WTC11 (cell line): ENCODE results near the gene SRSF1. TPM values are rescaled to one million over a fixed set of nuclear protein-coding genes. Genes with fewer than 3 reads are reported as not detected.
A peak's percentile ranks its signal among the peaks of the same experiment; 100 is the strongest.

Experiments
- ATF1 ChIP-seq: sonication (generic); formaldehyde crosslinking; IDR thresholded peaks from 2 replicates; pipeline ENCODE4 v1.8.1; 2023; ENCODE audit warnings: mild to moderate bottlenecking, moderate library complexity, missing genetic modification reagents
- ATF3 ChIP-seq: sonication (generic); formaldehyde crosslinking; conservative IDR thresholded peaks from 2 replicates; pipeline ENCODE4 v1.8.1; 2022; ENCODE audit warnings: mild to moderate bottlenecking, missing genetic modification reagents
- CBFB ChIP-seq: sonication (generic); formaldehyde crosslinking; IDR thresholded peaks from 2 replicates; pipeline ENCODE4 v1.8.1; 2022; ENCODE audit warnings: mild to moderate bottlenecking, low read depth, missing genetic modification reagents
- CREB1 ChIP-seq: sonication (generic); formaldehyde crosslinking; IDR thresholded peaks from 2 replicates; pipeline ENCODE4 v1.8.0; 2023; ENCODE audit warnings: mild to moderate bottlenecking, missing genetic modification reagents
- CREM ChIP-seq: sonication (generic); formaldehyde crosslinking; IDR thresholded peaks from 2 replicates; pipeline ENCODE4 v1.8.1; 2022; ENCODE audit warnings: mild to moderate bottlenecking, missing genetic modification reagents, moderate library complexity
- EMX1 ChIP-seq: fragments of 250-450 bp; sonication (Bioruptor Pico); IDR thresholded peaks from 2 replicates; pipeline ENCODE4 v1.8.0; 2021; ENCODE audit warnings: mild to moderate bottlenecking
- IRF1 ChIP-seq: sonication (generic); formaldehyde crosslinking; IDR thresholded peaks from 2 replicates; pipeline ENCODE4 v1.8.0; 2023; ENCODE audit warnings: missing genetic modification reagents
- IRF2 ChIP-seq: sonication (generic); formaldehyde crosslinking; IDR thresholded peaks from 2 replicates; pipeline ENCODE4 v1.8.0; 2022; ENCODE audit warnings: low read depth, missing genetic modification reagents, borderline replicate concordance
- JAZF1 ChIP-seq: fragments of 250-450 bp; sonication (Bioruptor Pico); IDR thresholded peaks from 2 replicates; pipeline ENCODE4 v1.9.0; 2021; ENCODE audit warnings: moderate library complexity, mild to moderate bottlenecking, inconsistent platforms
- MXD4 ChIP-seq: fragments of 250-450 bp; sonication (Bioruptor Pico); IDR thresholded peaks from 2 replicates; pipeline ENCODE4 v1.8.0; 2021; ENCODE audit warnings: mild to moderate bottlenecking, moderate library complexity, borderline replicate concordance
- NFE2L1 ChIP-seq: sonication (generic); formaldehyde crosslinking; IDR thresholded peaks from 2 replicates; pipeline ENCODE4 v1.8.1; 2023; ENCODE audit warnings: missing genetic modification reagents
- NR3C1 ChIP-seq: sonication (generic); formaldehyde crosslinking; conservative IDR thresholded peaks from 2 replicates; pipeline ENCODE4 v1.8.1; 2023; ENCODE audit warnings: low read depth, mild to moderate bottlenecking, missing genetic modification reagents
- PRRX2 ChIP-seq: fragments of 250-450 bp; sonication (Bioruptor Pico); IDR thresholded peaks from 2 replicates; pipeline ENCODE4 v1.8.0; 2021; ENCODE audit warnings: mild to moderate bottlenecking
- RORB ChIP-seq: fragments of 250-450 bp; sonication (Bioruptor Pico); IDR thresholded peaks from 2 replicates; pipeline ENCODE4 v1.9.0; 2021; ENCODE audit warnings: mild to moderate bottlenecking
- SMAD3 ChIP-seq: sonication (generic); formaldehyde crosslinking; IDR thresholded peaks from 2 replicates; pipeline ENCODE4 v1.8.0; 2022; ENCODE audit warnings: missing genetic modification reagents, mild to moderate bottlenecking, borderline replicate concordance
- SOX15 ChIP-seq: fragments of 250-450 bp; sonication (Bioruptor Pico); IDR thresholded peaks from 2 replicates; pipeline ENCODE4 v1.9.0; 2021; ENCODE audit warnings: mild to moderate bottlenecking
- TCF7 ChIP-seq: sonication (generic); formaldehyde crosslinking; IDR thresholded peaks from 2 replicates; pipeline ENCODE4 v1.8.0; 2022; ENCODE audit warnings: mild to moderate bottlenecking, low read depth, missing genetic modification reagents, moderate library complexity
- TEAD1 ChIP-seq: sonication (generic); formaldehyde crosslinking; IDR thresholded peaks from 2 replicates; pipeline ENCODE4 v1.8.0; 2022; ENCODE audit warnings: mild to moderate bottlenecking, missing genetic modification reagents
- TEAD4 ChIP-seq: sonication (generic); formaldehyde crosslinking; IDR thresholded peaks from 2 replicates; pipeline ENCODE4 v1.8.0; 2022; ENCODE audit warnings: mild to moderate bottlenecking, missing genetic modification reagents
- ZNF219 ChIP-seq: sonication (generic); formaldehyde crosslinking; IDR thresholded peaks from 2 replicates; pipeline ENCODE4 v1.8.0; 2023; ENCODE audit warnings: missing genetic modification reagents, mild to moderate bottlenecking, borderline replicate concordance
- ZNF317 ChIP-seq: sonication (generic); formaldehyde crosslinking; IDR thresholded peaks from 2 replicates; pipeline ENCODE4 v1.8.1; 2023; ENCODE audit warnings: low read depth, mild to moderate bottlenecking, moderate library complexity, missing genetic modification reagents, borderline replicate concordance
- total RNA-seq: library from RNA; stranded (reverse); gene quantifications from 3 replicates; pipeline ENCODE4 v1.2.3, GENCODE V29; 2021
- TF ChIP-seq, protein P1 (sequence below): sonication (generic); formaldehyde crosslinking; IDR thresholded peaks from 2 replicates; pipeline ENCODE4 v1.8.0; 2023; ENCODE audit warnings: mild to moderate bottlenecking, missing genetic modification reagents
- TF ChIP-seq, protein P2 (sequence below): sonication (generic); formaldehyde crosslinking; IDR thresholded peaks from 2 replicates; pipeline ENCODE4 v1.8.1; 2023; ENCODE audit warnings: mild to moderate bottlenecking, missing genetic modification reagents, moderate library complexity
- TF ChIP-seq, protein P3 (sequence below): sonication (generic); formaldehyde crosslinking; IDR thresholded peaks from 2 replicates; pipeline ENCODE4 v1.8.1; 2022; ENCODE audit warnings: mild to moderate bottlenecking, missing genetic modification reagents, moderate library complexity, borderline replicate concordance
- TF ChIP-seq, protein P4 (sequence below): sonication (generic); formaldehyde crosslinking; IDR thresholded peaks from 2 replicates; pipeline ENCODE4 v1.8.1; 2022; ENCODE audit warnings: missing genetic modification reagents, borderline replicate concordance
- TF ChIP-seq, protein P5 (sequence below): fragments of 250-450 bp; sonication (Bioruptor Pico); conservative IDR thresholded peaks from 2 replicates; pipeline ENCODE4 v1.9.0; 2021; ENCODE audit warnings: mild to moderate bottlenecking
- TF ChIP-seq, protein P6 (sequence below): sonication (generic); formaldehyde crosslinking; IDR thresholded peaks from 2 replicates; pipeline ENCODE4 v1.8.0; 2022; ENCODE audit warnings: mild to moderate bottlenecking, missing genetic modification reagents

SRSF1 gene
- total RNA-seq, 1 experiment from 2014 or later = 387 TPM

GRCh38 chr17:57988301-57989250 is 18.5 kb downstream of the SRSF1 start (continued):
- TF ChIP-seq, protein P1, sequence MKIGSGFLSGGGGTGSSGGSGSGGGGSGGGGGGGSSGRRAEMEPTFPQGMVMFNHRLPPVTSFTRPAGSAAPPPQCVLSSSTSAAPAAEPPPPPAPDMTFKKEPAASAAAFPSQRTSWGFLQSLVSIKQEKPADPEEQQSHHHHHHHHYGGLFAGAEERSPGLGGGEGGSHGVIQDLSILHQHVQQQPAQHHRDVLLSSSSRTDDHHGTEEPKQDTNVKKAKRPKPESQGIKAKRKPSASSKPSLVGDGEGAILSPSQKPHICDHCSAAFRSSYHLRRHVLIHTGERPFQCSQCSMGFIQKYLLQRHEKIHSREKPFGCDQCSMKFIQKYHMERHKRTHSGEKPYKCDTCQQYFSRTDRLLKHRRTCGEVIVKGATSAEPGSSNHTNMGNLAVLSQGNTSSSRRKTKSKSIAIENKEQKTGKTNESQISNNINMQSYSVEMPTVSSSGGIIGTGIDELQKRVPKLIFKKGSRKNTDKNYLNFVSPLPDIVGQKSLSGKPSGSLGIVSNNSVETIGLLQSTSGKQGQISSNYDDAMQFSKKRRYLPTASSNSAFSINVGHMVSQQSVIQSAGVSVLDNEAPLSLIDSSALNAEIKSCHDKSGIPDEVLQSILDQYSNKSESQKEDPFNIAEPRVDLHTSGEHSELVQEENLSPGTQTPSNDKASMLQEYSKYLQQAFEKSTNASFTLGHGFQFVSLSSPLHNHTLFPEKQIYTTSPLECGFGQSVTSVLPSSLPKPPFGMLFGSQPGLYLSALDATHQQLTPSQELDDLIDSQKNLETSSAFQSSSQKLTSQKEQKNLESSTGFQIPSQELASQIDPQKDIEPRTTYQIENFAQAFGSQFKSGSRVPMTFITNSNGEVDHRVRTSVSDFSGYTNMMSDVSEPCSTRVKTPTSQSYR (CRISPR knock-in tag) = peak; percentile 52; the same call in 1 of the 2 replicates
- TF ChIP-seq RORB (CRISPR knock-in tag) (no peak), CBFB (CRISPR knock-in tag) (no peak), TEAD1 (CRISPR knock-in tag) (no peak), IRF2 (CRISPR knock-in tag) (no peak), CREB1 (peak; percentile 23; the same call in 1 of the 2 replicates), TCF7 (CRISPR knock-in tag) (no peak), ATF3 (CRISPR knock-in tag) (no peak), NFE2L1 (no peak), ATF1 (no peak), PRRX2 (CRISPR knock-in tag) (peak; percentile 95), MXD4 (CRISPR knock-in tag) (no peak), IRF1 (CRISPR knock-in tag) (no peak), NR3C1 (CRISPR knock-in tag) (0 out of 2 replicates have a peak, but pooled peaks have one; percentile 27), TEAD4 (CRISPR knock-in tag) (0 out of 2 replicates have a peak, but pooled peaks have one; percentile 38), JAZF1 (CRISPR knock-in tag) (no peak), SMAD3 (CRISPR knock-in tag) (no peak; the same call in 1 of the 2 replicates), ZNF219 (CRISPR knock-in tag) (peak; percentile 56; the same call in 1 of the 2 replicates), SOX15 (CRISPR knock-in tag) (no peak), ZNF317 (CRISPR knock-in tag) (no peak), EMX1 (peak; percentile 97), CREM (CRISPR knock-in tag) (no peak)
- TF ChIP-seq, protein P2, sequence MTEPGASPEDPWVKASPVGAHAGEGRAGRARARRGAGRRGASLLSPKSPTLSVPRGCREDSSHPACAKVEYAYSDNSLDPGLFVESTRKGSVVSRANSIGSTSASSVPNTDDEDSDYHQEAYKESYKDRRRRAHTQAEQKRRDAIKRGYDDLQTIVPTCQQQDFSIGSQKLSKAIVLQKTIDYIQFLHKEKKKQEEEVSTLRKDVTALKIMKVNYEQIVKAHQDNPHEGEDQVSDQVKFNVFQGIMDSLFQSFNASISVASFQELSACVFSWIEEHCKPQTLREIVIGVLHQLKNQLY (CRISPR knock-in tag) = no peak
- TF ChIP-seq, protein P3, sequence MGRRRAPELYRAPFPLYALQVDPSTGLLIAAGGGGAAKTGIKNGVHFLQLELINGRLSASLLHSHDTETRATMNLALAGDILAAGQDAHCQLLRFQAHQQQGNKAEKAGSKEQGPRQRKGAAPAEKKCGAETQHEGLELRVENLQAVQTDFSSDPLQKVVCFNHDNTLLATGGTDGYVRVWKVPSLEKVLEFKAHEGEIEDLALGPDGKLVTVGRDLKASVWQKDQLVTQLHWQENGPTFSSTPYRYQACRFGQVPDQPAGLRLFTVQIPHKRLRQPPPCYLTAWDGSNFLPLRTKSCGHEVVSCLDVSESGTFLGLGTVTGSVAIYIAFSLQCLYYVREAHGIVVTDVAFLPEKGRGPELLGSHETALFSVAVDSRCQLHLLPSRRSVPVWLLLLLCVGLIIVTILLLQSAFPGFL = no peak
- TF ChIP-seq, protein P4, sequence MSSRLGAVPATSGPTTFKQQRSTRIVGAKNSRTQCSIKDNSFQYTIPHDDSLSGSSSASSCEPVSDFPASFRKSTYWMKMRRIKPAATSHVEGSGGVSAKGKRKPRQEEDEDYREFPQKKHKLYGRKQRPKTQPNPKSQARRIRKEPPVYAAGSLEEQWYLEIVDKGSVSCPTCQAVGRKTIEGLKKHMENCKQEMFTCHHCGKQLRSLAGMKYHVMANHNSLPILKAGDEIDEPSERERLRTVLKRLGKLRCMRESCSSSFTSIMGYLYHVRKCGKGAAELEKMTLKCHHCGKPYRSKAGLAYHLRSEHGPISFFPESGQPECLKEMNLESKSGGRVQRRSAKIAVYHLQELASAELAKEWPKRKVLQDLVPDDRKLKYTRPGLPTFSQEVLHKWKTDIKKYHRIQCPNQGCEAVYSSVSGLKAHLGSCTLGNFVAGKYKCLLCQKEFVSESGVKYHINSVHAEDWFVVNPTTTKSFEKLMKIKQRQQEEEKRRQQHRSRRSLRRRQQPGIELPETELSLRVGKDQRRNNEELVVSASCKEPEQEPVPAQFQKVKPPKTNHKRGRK (CRISPR knock-in tag) = no peak
- TF ChIP-seq, protein P5, sequence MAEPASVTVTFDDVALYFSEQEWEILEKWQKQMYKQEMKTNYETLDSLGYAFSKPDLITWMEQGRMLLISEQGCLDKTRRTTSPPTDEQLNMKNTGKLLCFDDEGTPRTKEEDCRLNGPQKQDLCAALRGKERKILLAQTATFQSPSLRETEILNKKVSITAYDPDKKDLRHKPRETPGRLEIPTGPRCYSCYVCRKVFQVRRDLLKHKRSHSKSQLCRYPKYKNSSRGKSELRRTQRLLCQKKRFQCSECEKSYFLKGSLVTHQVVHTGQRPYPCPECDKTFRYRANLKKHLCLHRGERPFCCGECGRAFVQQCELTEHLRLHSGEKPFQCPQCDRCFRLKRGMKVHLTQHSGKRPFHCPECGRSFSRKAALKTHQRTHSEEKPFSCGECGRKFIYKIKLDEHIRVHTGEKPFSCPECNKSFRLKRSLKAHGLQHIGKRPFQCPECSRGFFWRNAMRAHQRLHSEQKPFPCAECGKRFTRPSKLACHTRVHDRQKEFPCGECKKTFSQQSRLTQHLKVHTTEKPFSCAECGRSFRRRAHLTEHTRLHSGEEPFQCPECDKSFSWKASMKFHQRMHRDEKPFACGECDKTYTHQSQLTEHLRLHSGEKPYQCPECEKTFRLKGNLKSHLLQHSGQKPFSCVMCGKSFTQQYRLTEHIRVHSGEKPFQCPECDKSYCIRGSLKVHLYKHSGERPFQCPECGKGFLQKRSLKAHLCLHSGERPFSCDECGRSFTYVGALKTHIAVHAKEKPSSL = peak; percentile 93
- TF ChIP-seq, protein P6, sequence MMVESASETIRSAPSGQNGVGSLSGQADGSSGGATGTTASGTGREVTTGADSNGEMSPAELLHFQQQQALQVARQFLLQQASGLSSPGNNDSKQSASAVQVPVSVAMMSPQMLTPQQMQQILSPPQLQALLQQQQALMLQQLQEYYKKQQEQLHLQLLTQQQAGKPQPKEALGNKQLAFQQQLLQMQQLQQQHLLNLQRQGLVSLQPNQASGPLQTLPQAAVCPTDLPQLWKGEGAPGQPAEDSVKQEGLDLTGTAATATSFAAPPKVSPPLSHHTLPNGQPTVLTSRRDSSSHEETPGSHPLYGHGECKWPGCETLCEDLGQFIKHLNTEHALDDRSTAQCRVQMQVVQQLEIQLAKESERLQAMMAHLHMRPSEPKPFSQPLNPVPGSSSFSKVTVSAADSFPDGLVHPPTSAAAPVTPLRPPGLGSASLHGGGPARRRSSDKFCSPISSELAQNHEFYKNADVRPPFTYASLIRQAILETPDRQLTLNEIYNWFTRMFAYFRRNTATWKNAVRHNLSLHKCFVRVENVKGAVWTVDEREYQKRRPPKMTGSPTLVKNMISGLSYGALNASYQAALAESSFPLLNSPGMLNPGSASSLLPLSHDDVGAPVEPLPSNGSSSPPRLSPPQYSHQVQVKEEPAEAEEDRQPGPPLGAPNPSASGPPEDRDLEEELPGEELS = no peak
